Globus pallidus (tissue), 1 donor: ENCODE data around the gene SPECC1.
"Not testable (repeated sequence)": the region's sequence is repeated elsewhere in the genome, so short reads cannot be mapped to it uniquely, and the experiment has no call there.

Experiments
- DNase-seq: peaks from one replicate; pipeline ENCODE4 v3.0.0-alpha.2; 2015; ENCODE audit warnings: low spot score

SPECC1 gene

GRCh38 chr17:20094777-20095176 is 85.6 kb downstream of the SPECC1 start:
- DNase-seq = no peak

DNA sequence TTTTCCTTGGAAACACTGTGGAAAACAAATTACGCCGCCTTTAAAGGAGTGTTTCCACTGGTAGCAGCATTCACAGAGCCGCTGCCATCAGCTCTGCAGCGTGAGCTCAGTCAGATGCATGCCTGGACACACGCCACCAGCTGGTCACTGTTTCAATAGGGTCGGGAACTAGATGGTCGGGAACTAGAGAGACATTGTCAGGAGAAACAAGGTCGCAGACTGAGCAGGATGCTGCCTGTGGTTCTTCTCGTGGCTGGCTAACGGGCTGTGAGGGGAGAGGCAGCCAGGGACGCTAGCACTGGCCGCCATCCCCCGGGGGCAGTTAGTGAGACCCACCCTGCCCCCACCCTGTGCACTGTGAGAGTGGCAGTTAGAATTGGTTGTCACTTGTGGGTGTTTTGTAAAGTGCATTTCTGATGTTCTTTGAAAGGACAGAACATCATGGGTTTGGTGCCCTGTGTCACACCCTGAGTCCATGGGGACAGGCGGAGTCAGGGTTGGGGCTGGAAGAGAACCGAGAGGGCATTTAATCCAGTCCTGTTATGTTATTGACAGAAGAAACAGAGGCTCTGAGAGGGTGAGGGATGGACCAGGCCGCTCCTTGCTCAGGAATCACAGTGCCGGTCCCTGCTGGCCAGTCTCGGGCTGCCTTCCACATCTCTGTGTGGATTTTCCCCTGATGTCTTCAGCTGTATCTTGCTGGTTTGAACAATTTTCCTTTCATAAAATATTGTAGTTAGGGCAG is 86.3 kb downstream of the SPECC1 start:
- peak; percentile 91 for DNase-seq

DNA sequence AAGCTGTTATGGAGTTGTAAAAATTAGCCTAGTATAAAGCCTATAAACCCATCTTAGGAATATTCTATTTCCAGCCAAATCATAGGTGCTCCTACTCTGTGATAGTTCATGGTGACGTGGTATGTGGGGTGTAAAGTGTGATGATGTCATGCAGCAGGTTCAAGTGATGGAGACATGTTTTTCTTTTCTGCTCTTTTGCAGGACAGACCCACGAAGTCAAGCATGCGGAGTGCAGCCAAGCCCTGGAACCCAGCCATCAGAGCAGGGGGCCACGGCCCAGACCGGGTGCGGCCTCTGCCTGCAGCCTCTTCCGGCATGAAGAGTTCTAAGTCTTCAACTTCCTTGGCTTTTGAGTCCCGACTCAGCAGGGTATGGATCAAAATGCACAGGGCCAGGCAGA is 87.3 kb downstream of the SPECC1 start:
- no peak for DNase-seq

GRCh38 chr17:20097330-20097729 is 88.2 kb downstream of the SPECC1 start:
- DNase-seq = no peak

DNA sequence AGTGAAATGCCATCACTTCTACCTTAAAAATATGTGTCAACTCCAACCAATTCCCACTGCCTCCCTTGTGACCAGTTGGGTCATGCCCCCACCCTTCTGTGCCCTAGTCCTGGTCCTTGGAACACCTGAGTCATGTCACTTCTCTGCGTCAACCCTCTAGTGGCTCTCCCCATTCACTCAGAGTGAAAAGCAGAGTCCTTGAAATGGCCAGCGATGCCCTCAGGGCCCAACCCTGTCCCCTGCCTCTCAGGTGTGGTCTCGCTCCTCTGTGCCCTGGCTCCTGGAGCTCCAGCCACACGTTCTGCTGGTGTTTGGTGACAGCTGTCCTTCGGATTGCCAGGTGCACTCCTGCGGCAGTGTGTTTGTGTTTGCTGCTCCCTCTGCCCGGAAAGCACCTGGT is 89.2 kb downstream of the SPECC1 start:
- DNase-seq = no peak

DNA sequence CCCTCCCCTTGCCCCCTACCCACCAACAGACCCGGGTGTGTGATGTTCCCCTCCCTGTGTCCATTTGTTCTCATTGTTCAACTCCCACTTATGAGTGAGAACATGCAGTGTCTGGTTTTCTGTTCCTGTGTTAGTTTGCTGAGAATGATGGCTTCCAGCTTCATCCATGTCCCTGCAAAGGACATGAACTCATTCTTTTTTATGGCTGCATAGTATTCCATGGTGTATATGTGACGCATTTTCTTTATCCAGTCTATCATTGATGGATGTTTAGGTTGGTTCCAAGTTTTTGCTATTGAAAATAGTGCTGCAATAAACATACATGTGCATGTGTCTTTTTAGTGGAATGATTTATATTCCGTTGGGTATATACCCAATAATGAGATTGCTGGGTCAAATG is 91.6 kb downstream of the SPECC1 start:
- not testable (repeated sequence) for DNase-seq

- no peak for DNase-seq
Observed at GRCh38 chr17:20103454-20104446, 94.6 kb downstream of the SPECC1 start.

DNA sequence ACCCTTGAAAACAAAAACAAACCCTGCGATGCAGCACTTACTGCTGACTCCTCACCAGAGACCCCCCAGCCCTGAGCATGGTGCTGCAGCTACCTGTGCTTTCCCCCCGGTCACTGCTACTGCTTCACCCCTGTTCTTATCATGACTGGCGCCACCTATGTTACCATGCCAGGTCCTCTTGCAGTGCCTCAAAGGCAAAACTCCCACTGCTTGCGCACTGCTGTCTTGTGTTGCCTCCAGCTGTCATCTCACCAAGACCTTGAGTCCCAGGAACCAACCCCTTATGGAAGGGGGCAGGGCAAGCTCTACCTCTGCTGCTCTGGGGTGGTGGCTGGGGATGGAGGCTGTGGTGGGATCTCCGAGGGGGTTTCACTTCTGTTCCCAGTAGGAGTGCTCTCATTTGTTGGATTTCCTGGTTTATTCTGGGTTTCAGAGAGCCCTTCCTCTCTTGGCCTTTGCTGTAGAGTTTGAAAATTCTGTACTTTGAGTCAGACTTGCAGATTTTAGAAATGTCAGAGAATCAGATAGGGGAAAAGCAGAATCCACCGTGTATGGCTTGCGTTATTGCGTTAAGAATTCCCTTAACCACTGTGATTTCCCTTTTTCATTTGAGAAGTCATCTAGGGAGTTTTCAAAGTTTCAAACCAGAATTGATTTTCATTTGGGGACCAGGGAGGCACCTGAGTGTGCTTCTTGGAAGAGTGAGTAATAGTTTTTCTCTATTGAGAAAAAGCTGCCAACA is 96.6 kb downstream of the SPECC1 start:
- no peak for DNase-seq

DNA sequence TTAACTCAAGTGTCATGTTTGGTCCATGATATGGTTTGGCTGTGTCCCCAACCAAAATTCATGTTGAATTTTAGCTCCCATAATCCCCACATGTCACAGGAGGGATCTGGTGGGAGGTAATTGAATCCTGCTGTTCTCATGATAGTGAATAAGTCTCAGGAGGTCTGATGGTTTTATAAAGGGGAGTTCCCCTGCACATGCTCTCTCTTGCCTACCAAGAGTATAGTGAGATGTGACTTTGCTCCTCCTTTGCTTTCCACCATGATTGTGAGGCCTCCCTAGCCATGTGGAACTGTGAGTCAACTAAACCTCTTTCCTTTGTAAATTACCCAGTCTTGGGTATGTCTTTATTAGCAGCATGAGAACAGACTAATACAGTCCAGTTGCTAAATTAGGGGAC is 97.3 kb downstream of the SPECC1 start:
- DNase-seq = not testable (repeated sequence)

DNA sequence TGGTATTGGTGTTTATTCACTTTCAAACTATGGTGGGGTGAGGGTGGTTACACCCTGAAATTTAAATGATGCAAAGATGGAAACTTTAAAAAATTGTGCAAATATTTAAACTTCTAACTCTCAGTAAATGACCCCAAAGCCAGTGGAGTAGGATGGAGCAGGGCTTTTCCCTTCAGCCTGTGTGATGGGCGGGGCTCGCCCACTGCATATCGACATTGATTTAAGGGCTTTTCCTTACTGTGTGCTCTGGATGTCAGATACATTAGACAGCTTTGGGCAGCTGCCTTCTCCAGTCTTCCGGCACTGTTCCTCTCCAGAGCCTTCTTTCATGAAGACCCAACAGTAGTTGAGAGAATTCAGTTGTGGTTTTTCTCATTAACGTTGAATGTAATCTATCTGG is 99.9 kb downstream of the SPECC1 start:
- no peak for DNase-seq

DNA sequence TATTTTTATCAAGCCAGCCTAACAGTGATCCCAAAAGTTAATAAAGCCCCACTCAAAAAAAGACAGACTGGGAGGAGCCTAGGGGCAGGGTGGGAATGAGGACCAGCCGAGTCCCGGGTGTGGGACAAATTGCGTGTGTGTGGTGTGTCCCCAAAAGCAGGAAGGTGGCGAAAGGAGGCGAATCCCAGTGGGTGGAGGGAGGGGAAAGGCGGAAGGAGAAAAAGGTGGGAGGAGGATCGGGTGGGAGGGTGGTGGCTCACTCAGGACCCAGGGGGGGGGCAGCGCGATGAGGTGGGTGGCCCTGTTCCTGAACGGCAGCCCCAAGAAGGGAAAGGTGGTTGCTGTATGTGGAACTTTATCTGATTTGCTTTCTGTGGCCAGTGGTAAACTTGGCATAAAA is 102.4 kb downstream of the SPECC1 start:
- DNase-seq = no peak

- DNase-seq = no peak
Observed at GRCh38 chr17:20114466-20114865, 105.3 kb downstream of the SPECC1 start.

- peak; percentile 77 for DNase-seq
Observed at GRCh38 chr17:20116683-20117309, 107.6 kb downstream of the SPECC1 start.

DNA sequence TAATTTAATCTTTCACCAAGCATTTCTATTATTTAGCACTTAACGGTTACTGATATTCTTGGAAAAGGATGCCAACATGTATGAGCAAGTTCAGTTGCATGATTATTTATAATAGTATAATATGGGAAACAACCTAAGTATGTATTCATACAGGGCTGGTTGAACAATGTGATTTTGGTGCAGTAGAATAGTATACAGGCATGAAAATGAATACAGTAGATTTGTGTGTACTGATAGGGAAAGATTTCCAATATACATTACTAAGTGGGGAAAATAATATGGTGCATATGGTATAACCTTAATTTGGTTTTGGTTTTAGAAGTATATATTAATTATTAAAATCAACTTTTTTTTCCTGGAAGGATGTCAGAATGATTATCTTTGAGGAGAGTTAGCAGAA is 109.1 kb downstream of the SPECC1 start:
- no peak for DNase-seq

DNA sequence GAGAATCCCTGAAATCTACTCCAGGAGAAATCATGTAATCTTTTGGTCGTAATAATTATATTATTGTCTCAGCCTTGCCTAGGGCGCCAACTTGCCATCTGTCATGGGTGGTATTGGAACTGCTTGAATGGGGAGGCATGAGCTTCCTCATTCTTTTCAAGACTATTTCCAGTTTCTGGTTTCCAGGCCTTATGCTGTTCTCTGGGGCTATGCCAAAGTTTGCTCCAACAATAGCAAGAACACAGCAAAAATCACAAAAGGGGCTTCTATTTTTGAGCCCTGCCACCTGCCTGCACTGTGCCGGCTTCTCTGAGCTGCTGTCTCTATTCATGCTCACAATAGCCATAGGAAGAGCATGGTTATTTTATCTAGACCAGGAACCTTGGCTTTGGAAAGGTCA is 111.7 kb downstream of the SPECC1 start:
- peak; percentile 75 for DNase-seq

DNA sequence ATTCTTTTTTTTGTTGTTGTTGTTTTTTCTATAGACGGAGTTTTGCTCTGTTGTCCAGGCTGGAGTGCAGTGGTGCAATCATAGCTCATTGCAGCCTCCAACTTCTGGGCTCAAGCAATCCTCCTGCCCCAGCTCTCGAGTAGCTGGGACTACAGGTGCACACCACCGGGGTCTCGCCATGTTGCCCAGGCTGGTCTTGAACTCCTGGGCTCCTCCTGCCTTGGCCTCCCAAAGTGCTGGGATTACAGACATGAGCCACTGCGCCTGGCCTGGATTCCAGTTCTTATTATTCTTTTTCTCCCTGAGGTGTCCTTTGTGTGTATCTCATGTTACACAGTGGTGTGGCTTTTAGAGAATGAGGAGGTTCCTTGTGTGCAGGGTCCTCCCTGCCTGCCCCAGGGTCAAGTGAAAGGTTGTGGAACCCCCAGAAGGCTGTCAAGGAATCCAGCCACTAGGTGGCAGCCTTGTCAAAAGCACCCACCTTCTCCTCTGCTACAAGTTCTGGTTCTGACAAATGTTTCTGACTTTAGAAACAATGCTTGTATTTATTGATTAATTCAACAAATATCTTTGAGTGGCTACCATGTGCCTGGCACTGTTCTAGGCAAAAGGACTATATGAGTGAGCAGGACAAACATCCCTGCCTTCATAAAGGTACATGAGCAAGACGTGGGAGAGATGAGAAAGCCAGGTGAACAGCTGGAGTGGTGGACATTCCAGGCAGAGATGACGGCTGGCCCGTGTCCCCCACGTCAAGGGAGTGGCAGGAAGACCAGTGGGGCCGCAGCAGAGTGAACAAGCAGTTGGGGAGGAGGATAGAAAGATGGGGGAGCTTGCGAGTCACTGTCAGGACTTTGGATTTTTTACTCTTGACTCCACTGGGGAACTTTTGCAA is 112.4 kb downstream of the SPECC1 start:
- peak; percentile 92 for DNase-seq

DNA sequence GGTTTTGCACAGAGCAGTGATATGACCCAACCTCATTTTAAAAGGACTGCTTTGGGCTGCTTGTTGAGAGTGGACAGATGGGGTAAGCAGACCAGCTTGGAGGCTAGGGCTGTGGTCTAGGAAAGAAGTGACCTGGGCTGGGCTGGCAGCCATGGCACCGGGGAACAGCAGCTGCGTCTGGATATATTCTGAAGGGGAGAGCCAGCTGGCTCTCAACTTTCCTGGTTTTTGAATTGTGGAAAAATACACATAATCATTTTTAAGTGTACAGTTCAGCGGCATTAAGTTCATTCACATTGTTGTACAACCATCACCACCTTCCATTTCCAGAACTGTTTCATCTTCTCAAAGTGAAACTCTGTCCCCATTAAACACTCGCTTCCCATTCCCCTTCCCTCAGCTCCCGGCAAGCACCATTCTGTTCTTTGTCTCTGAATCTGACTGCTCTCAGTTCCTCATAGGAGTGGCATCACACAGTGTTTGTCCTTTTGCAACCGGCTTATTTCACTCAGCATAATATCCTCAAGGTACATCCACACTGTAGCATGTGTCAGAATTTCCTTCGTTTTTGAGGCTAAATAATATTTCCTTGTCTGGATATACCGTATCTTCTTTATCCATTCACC is 113.2 kb downstream of the SPECC1 start:
- peak; percentile 67 for DNase-seq

DNA sequence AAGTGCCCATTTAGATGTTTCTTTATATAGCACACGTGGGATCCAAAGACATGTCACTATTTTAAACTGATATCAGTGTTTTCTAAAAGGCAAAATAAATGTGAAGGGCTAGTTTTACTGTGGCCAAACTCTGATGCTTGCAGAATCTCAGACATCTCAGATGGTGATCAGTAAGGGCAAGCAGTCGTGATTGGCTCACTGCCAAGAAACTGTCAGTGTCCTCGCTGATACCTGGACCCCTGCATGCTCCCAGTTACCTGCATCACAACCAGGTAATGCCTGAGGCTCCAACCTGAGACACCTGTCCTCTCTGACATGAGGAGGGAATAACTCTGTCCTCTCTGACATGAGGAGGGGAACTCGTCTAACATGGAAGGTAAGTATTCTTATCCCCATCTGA is 114.0 kb downstream of the SPECC1 start:
- DNase-seq = no peak

DNA sequence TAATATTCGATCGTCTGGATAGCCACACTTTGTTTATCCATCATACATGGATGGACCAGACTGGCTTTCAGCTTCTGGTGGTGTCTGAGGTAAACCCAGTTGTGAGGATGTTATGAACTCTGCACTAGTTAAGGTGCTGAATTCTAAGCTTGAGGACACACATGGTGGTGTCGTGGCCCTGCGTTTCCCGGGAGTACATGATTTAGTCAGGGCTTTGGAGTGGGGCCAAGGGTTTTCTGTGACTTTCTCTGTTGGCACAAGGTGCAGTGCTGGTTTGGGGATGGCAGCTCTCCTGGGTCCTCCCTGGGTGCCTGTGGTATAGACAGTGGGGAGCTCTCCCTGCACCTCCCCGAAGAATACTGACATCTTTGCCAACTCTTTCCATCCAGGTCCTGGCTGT is 116.6 kb downstream of the SPECC1 start:
- DNase-seq = no peak

DNA sequence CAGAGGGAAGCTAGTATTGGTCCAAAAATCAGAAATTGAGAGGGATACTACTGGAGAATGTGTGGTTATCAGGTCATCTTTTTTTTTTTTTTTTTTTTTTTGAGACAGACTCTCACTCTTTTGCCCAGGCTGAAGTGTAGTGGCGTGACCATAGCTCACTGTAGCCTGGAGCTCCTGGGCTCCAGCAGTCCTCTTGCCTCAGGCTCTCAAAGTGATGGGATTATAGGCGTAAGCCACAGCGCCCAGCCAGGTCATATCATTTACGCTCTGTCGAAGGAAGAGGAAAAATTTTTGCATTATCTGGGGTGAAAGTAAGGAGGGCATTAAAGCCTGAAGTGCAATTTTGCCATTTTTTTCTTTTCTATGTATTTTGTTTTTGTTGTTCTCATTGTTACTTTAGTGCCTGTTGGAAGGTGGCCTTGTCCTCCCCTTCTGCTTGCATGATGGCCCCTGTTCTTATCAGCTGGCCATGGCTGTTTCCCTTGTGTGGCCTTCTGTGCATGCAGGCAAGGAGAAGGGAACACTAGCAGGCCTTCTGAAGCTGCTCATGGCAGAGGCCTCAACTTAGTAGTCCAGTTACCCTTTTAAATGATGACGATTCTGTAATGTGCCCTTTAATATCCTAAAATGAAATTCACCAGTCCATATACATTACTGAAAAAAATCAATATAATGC is 118.3 kb downstream of the SPECC1 start:
- DNase-seq = no peak
